Measurements from ENCODE around the gene ZNF296.

The ZNF296 gene

DNA sequence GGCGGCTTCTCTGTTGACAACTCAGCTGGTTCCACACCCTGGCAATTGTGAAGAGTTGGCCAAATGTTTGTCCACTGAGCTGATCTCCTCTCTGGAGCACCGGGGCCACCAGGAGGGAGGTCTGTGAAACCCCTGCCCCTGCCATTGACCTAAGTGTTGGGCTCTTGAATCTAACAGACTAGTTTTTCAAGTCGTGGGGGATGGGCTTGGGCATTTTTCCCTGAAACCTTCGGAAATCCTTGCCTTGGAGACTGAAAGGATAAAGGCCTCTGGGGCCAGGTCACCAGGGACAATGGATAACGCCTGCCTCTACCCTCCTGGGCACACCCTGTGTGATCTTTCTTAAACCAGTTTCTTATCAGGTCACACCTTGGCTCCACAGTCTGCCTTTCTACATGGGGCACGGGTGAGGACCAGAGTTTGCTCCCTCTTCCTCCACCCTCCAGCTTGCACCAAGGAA is 3.7 kb upstream of the ZNF296 start:
- DNase-seq (ENCODE audit: low spot score) = peak; percentile 10

DNA sequence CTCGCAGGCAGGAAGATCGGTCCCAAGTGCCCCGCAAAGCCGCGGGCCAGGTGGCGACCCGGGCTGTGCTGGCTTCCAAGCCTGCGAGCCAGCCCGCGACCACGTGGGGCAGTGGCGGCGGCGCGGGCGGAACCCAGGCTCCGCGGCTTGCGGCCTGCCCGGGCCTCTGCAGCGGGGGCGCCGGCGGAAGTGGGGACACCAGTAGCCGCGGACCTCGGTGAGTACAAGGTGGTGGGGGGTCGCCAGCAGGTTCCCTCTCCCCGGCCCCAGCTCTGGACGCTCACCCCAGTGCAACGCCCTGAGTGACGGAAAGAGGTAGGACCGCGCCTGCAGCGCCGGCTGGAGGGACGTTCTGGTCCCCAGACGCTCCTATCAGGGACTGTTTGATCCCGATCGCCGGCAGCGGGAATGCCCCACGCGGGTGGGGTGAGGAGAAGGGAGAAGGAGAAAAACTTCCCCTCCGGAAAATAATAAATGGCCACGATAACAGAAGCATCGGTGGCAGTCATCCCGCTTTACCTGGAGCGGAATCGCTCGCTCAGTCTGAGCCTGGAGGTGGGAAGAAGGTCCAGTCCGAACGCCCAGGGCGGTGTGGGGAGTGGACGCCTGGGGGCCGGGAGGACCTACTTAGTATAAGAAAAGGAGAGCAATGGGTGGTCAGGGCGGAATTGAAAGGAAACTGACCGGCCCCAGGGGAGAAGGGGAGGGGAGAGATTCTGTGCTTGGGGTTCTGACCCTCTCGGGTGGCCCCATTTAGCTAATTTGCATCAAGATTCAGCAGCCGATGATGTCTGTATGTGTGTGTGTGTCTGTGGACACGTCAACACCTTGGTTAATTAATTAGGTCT is 3.0 kb upstream of the ZNF296 start, which contains the start of gene GEMIN7:
TSS of gene GEMIN7 (plus strand) at position 198 of the 848 bp plus-strand sequence. CDS start 10,855 bp downstream, outside the sequence.
- DNase-seq (ENCODE audit: low spot score) = peak; percentile 93

DNA sequence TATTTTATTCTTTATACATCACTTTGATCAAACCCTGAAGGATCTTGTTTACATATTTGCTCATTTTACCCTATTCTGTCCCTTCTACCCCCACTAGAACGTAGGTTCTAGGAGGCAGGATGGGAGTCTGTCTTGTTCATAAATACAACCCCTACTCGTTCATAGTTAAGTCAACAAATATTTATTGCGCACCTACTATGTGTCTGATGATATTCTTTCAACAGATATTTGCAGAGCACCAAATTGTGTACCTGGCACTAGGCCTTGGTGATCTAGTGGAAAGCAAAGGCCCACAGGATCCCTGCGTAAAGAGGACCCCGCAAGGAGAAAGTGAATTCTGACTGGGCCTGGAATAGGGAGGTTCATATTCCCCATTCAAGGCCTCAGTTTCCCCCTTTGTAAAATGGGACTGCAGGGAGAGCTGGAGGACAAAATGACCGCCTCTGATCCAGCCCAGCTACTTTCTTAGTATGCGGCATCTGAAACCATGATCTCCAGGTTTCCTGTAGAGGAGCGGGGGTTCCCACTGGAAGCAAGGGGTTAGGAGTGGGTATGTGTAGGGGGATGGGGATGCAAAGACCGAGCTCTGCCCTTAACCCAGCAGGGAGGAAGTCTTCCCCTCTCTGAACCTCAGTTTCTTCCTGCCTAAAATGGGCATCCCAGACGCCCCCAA is 2.2 kb upstream of the ZNF296 start:
- no peak for DNase-seq (ENCODE audit: low spot score)

DNA sequence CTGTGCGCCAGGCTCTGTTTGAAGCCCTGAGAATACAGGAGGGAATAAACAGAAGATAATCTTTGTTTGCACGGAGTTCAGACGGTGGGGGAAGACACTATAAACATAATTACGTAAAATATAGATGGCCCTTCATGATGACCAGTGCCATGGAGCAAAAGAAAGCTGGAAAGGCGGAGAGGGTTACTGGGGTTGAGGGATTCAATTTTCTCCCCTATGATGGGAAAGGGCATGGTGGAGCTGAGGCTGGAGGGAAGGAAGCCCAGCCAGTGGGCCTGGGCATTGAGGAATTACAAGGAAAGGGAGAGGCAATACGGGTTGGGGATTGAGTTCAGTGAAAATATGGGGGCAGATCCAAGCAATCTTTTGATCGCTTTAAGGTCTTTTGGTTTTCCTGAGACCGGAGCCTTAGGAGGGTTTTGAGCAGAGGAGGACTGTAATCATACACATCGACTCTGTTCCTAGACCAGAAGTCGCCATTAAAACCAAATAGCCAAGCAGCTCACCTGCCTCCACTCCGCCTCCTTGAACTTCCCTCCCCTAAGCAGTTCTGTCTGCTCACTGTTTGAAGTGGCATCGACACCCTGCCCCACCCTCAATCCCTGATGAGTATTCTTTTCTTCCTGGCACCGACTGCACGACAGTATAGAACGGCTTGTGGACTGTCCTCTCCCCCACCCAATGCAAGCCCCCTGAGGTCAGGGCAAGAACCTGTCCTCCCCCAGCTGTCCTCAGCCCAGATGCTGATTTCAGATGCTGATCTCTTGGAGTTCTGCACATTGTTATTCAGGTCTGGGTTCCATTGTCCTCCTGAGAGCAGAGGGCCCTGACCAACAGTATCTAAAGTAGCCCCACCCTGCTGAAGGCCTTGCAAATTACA is 813 bp upstream of the ZNF296 start:
- no peak for DNase-seq (ENCODE audit: low spot score)

DNA sequence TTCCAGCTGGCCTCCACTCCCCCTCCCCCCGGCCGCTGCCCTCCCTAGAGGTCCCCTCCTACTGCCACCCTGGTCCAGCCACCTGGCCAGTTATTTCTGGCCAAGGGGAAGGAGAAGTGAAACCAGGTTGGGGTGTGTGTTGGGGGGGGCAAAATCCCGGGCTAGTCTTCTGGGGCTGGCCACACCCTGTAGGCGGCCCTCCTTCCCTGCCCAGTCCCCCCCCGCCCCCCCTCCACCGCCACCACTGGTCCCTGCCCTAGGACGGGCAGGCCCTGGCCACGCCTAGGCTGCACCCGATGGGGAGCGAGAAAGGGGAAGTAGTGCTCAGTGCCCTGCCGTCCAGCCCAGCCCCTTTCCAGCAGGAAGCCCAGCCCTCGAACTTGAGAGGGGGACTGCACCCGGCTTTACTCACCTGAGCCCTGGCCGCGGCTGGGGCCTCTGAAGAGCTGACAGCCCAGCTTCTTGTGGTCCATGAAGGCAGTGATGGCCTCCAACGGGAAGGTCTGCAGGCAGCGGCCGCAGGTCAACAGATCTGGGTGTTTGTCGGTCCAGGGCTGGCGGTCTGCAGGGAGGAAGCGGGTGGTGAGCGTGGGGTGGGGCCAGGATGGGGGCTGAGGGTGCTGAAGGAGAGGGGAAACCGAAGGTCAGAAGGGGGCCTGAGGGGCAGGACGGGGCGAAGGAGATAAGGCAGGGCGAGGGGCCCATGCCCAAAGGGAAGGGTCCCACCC is 813 bp downstream of the ZNF296 start:
- peak; percentile 84 for DNase-seq (ENCODE audit: low spot score)

DNA sequence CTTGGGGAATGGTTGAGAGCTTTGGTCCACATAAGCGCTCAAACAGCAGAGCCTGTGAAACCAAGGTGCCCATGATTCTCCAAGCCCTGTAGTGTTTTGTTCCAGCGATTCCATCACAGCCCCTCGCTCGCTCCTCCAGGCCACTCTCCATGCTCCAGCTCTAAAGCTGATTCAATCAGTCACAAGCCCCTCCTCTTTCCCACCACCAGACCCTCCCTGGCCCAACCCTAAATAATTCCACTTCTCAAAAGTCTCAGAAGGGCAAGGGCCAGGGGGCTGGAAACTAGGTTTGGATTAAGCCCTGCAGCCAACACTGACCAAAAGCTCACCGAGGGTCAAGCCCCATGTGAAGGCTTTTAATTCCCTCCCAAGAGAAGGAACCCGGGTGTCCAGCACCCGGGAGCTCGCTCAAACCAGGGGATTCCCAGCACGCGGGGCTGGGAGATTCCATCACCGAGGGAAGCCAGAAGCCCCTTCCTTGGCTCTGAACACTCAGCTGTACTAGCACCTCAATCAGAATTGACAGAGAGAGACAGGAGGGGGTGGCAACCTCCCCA is 1.5 kb downstream of the ZNF296 start:
- DNase-seq (ENCODE audit: low spot score) = no peak

DNA sequence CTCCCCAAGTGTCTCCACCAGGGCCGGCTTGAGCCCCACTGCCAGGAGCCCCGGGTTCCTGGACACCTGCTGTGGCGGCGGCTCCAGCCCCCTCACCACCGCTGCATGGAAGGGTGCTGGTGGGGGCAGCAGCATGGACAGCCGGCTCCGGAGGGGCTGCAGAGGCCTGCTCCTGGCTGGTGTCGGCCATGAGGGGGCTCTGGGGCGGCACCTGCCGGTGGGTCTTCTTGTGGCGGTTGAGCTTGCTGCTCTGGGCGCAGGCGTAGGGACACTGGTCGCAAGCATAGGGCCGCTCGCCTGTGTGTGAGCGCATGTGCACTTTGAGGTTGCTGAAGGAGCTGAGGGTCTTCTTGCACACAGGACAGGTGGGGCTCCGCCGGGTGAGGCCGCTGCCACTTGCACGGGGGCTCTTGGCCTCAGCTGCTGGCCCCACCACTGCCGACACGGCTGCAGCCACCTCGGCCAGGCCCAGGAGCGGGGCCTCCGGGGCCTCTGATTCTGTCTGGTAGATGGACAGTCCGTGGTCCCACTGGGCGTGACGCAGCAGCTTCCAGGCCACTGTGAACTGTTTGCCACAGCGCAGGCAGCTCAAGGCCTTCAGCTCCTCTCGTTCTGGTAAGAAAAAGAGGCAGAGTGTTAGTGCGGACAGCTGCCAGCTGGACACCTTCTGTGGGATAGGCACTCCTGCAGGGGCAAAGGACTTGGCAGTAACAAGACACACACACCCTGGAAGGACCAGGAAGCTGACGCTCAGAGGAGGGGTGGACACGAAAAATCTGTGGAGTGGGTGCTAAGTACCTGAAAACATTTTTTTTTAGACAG is 4.1 kb downstream of the ZNF296 start:
- DNase-seq (ENCODE audit: low spot score) = no peak

DNA sequence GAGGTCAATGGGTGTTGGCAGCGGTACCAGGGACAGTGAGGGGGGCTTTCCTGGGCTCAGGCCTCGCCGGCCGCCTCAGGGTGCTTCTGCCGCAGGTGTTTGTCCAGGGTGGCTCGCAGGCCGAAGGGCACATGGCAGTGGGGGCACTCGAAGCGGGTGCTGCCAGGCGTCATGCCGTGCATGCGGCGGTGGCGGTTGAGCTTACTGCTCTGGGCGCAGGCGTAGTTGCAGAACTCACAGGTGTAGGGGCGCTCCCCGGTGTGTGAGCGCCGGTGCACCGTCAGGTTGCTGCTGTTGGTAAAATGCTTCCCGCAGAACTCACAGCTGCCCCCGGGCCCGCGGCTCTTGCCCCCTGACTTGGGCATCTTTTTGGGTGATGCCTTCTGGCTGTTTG is 4.7 kb downstream of the ZNF296 start:
- no peak for DNase-seq (ENCODE audit: low spot score)

DNA sequence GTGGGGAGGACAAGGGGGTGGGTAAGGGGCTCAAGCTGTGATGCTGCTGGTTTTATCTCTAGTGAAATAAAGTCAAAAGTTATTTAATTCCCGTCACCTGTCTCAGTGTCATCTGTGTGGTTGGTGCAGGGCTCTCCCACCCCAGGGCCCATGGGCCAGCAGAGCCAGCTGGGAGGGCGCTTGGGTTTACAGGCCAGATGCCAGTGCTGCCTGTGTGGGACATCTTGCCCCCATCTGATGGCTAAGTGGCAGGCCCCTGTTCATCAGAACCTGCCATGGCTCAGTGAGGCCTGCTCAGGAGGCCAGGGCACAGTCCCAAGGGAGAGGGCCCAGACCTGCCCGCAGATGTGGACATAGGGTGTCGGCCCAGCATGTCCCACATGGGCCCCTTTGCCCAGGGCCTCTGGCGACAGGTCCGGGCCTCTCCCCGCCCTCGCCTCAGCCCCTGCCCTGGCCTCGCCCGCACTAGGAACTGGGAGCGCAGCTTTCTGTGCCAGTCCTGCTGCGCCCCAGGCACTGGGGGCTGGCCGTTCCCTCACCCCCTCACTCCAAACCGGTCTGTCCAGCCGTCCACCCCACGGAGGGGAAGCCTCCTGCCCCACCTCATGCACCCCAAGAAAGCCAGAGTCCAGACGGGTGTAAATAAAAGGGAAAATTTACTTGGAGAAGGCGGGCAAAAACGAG is 5.3 kb downstream of the ZNF296 start:
- no peak for DNase-seq (ENCODE audit: low spot score)

DNA sequence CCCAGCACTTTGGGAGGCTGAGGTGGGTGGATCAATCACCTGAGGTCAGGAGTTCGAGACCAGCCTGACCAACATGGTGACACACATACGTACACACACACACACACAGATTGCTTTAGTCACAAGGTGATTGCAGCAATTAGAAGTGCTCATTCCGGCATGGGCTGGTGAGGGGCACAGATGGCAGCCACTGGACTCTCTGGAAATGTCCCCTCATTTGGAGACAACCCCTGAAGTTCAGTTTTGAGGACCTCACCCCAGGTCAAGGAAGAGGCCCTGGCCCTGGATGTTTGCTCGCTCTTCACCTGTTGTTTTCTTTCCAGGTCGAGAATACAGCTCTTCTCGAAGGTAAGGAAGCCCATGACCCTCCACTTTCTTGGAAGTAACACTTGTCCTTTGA is 6.1 kb downstream of the ZNF296 start:
- no peak for DNase-seq (ENCODE audit: low spot score)

DNA sequence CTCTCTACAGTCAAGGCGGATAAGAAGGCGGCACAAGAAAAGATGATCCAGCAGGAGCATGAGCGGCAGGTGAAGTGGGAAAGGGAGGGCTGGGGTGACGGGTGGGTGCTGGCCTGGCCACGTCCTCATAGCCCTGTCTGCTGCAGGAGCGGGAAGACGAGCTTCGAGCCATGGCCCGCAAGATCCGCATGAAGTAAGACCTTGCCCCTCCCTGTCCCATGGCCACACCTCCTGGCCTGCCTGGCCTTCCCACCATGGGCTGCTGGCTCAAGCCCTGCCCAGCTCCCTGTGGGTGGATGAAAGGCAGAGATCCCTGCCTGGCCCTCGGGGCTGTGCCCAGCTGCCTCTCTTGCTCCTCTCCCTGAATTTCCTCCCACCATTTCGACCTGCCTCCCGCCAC is 7.2 kb downstream of the ZNF296 start:
- peak; percentile 66 for DNase-seq (ENCODE audit: low spot score)

DNA sequence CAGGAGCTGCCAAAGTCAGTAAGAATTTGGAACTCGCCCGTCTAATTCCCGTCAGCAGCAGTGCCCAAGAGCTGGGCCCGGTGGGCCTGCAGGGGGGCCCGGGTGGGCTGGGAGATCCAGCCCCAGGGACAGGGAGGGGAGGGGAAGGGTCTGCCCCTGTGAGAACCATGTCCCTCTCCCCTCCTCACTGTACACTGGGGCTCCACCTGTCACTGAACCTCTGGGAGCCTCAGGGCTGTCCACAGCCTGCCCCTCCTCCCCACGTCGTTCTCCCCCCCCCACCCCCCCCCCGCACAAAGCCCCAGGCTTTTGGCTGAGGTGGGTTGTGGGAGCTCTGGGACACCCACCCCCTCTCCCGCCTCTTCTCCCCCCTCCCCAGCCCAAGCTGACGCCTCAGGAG is 8.2 kb downstream of the ZNF296 start:
- no peak for DNase-seq (ENCODE audit: low spot score)

DNA sequence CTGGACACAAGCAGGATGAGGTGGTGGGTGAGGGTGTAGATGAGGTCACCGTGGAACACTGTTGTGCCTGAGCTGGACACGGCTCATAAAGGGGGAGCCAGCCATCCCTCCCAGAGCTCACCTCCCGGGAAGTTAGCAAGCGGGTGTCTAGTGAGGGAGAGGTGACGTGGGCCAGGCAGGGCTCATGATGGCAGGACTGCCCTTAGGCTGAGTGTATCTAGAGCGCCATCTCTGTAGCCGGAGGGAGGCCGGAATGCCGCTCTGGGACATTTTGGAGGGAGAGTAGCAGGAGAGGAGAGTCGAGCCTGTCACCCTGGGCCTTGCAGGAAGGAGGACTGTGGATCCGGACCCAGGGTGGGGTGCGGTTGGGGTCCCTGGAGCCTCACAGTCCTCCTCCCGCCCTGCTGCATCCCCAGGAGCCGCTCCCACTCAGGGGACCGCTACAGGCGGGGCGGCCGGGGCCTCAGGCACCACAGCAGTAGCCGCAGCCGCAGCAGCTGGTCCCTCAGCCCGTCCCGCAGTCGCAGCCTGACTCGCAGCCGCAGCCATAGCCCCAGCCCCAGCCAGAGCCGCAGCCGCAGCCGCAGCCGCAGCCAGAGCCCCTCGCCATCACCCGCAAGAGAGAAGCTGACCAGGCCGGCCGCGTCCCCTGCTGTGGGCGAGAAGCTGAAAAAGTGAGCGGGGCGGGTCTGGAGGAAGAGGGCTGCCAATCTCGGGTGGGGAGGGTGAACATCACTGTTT is 9.2 kb downstream of the ZNF296 start:
- no peak for DNase-seq (ENCODE audit: low spot score)

DNA sequence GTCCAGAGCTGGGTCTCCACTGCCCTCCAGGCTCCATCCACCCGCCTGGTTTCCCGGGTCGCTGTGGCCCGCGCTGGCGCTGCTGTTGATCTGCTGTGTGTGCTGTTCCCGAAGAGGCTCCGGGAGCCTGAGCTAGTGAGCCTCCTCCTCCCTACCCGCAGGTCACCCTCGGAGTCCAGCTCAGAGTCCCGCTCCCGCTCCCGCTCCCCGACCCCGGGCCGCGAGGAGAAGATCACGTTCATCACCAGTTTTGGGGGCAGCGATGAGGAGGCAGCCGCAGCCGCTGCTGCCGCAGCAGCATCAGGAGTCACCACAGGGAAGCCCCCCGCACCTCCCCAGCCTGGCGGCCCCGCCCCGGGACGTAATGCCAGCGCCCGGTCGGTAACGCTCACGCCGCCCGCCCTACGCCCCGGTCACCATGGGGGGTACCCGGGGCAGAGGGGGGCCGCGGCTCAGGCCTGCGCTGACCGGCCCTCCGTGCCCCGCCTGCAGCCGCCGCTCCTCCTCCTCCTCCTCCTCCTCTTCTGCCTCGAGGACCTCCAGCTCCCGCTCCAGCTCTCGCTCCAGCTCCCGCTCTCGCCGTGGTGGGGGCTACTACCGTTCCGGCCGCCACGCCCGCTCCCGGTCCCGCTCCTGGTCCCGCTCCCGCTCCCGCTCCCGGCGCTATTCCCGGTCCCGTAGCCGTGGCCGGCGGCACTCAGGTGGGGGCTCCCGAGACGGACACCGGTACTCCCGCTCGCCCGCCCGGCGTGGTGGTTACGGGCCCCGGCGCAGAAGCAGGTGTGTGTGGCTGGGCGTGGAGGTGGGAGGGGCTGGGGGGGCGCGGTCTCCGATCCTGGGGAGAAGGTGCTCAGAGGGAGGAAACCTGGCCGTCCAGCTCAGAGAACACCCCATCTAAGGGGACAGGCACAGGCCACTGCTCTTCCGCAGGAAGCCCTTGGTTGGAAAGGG is 12.2 kb downstream of the ZNF296 start:
- no peak for DNase-seq (ENCODE audit: low spot score)

DNA sequence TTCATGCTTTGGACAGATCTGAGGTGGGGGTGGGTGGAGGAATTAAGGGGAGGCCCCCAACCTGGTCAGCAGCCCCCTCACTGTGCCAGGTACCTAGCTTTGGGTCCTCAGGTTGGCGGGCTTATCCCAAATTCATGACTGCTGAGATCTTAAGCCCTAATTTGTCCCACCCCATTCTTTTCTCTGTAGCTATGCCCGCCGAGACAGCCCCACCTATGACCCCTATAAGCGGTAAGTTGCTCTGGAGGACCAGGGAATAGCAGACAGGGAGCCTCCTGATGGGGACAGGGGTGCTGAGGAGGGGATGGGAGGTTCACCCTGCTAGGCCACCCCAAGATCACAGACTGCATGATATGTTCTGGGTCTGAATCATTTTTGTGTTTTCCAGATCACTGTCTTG is 14.3 kb downstream of the ZNF296 start:
- no peak for DNase-seq (ENCODE audit: low spot score)

DNA sequence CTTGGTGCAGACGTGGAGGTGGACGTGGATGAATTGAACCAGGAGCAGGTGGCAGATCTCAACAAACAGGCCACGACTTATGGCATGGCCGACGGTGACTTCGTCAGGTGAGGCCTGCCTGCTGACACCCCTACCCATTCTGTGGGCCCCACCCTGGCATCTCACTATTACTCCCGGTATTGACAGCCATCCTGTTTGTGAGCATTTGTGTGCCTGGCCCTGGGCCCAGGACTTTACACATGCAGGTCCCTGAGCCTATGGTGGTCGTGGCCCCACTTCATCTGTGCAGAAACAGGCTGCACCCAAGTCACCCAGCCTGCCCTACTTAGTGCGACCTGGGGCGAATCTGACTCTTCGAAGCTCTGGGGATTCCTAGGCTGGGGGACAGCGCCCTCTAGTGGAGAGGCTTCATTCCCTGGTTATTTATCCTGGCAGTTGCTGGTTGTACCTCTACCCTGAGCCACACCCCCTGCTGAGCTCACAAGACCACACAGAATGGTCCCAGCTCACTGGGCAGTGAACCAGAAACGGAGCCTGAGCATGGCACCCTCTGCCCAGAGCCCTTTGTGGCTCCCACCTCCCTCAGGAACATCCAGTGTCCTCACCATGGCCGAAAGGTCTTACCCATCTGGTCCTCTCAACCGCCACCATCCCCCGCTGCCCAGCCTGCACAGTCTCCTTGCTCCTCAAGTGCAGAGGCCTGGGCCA is 16.9 kb downstream of the ZNF296 start:
- DNase-seq (ENCODE audit: low spot score) = peak; percentile 85

DNA sequence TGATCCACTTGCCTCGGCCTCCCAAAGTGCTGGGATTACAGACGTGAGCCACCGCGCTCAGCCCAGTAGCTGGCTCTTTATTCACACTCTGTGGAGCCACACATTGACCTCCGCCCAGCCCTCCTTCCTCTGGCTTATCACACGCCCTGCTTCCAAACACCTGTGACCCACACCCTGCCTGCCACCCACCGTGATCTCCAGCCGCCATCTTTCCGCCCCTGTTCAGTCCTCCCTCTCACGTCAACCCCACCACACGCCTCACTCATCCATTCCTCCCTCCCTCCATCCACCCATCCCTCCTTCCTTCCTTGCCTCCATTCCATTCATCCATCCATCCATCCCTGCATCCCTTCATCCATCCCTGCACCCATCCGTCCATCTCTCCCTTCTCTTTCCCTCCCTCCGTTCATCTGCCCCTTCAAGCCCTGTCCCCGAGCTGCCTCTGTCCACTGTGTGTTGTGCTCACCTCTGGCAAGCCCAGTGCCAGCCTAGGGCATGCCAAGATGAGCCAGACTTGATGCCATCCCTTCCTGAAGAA is 17.6 kb downstream of the ZNF296 start:
- DNase-seq (ENCODE audit: low spot score) = no peak

All from AG08396 (cell line).